ENCODE measurements around the gene ERBB2. TPM values are rescaled to one million over a fixed set of nuclear protein-coding genes. Genes with fewer than 3 reads are reported as not detected.

The ERBB2 gene
- total RNA-seq, 4 donors from 2014 or later: 11.8 to 98.8 (median 44.6) TPM

DNA sequence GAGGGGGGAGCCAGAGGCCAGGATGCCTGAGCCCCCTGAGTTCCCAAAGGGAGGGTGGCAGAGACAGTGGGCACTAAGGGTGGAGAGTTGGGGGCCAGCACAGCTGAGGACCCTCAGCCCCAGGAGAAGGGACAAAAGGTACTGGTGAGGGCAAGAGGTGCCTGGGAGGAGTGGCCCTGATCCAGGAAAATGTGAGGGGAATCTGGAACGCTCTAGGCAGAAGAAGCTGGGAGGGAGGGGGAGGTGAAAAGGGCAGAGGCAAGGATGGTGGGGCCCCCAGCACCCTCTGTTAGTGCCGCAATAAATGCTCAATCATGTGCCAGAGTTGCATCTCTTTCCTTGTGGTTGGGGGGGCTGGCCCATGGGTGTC is 33.6 kb upstream of the ERBB2 start:
- TF ChIP-seq, protein P1, sequence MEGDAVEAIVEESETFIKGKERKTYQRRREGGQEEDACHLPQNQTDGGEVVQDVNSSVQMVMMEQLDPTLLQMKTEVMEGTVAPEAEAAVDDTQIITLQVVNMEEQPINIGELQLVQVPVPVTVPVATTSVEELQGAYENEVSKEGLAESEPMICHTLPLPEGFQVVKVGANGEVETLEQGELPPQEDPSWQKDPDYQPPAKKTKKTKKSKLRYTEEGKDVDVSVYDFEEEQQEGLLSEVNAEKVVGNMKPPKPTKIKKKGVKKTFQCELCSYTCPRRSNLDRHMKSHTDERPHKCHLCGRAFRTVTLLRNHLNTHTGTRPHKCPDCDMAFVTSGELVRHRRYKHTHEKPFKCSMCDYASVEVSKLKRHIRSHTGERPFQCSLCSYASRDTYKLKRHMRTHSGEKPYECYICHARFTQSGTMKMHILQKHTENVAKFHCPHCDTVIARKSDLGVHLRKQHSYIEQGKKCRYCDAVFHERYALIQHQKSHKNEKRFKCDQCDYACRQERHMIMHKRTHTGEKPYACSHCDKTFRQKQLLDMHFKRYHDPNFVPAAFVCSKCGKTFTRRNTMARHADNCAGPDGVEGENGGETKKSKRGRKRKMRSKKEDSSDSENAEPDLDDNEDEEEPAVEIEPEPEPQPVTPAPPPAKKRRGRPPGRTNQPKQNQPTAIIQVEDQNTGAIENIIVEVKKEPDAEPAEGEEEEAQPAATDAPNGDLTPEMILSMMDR (IDR thresholded peaks at IDR 0.05): no peak
- TF ChIP-seq POLR2A (IDR thresholded peaks at IDR 0.05): no peak
- intact Hi-C loops (cut with DNase I; ENCODE audit: low total_unique reads): no loop called here
- Histone ChIP-seq H3K4me3 (no peak overlapping the region), H3K27me3 (peaks cover 25 to 34% of the 10 kb centered on the region in 2 donors), H3K36me3 (no peaks in the 10 kb centered on the region), H3K4me1 (peaks cover 0 to 19% of the 10 kb centered on the region in 2 donors), H3K9me3 (no peaks in the 10 kb centered on the region), H3K27ac (peak overlapping the region in 1 of 2 donors; percentile 14)
- no peak for DNase-seq

DNA sequence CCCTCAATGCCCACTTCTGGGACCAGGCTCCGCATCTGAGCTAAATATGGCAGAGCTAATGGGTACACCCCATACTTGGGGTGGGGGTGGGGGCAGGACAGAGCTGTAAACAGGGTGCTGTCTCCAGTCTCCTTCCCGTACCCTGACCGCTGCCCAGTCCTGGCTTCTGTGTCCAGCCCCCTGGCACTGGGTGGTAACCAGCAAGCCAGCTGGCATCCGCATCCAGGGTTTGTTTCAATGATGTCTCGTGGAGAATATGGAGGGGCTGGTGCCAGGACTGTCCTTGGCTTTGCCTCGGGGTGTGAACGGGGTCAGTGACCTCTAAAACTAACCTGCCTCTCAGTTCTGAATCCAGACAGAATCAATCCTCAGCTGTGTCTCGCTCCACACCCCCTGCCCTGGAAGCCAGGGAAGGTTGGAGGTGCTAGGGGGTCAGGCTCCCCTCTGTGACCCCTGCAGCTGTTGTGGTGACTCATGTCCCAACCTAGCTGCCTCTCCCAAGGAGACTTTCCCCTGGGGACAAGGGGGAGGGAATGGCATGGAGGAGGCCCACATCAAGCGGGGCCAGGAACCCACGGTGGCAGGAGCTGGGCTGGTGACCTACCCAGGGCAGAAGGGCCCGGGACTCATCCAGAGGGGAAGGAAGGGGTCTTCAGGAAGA is 33.1 kb upstream of the ERBB2 start:
- H3K27me3 ChIP-seq: peaks cover 25 to 34% of the 10 kb centered on the region in 2 donors
- peaks cover 0 to 19% of the 10 kb centered on the region in 2 donors for H3K4me1 ChIP-seq
- DNase-seq: no peak
- no peaks in the 10 kb centered on the region for H3K36me3 ChIP-seq
- no peak for TF ChIP-seq POLR2A (IDR thresholded peaks at IDR 0.05)
- TF ChIP-seq, protein P1 (IDR thresholded peaks at IDR 0.05): no peak
- H3K27ac ChIP-seq: peak overlapping the region in 1 of 2 donors; percentile 58
- H3K9me3 ChIP-seq: no peaks in the 10 kb centered on the region
- intact Hi-C loops (cut with DNase I; ENCODE audit: low total_unique reads): no loop called here
- no peak overlapping the region for H3K4me3 ChIP-seq

DNA sequence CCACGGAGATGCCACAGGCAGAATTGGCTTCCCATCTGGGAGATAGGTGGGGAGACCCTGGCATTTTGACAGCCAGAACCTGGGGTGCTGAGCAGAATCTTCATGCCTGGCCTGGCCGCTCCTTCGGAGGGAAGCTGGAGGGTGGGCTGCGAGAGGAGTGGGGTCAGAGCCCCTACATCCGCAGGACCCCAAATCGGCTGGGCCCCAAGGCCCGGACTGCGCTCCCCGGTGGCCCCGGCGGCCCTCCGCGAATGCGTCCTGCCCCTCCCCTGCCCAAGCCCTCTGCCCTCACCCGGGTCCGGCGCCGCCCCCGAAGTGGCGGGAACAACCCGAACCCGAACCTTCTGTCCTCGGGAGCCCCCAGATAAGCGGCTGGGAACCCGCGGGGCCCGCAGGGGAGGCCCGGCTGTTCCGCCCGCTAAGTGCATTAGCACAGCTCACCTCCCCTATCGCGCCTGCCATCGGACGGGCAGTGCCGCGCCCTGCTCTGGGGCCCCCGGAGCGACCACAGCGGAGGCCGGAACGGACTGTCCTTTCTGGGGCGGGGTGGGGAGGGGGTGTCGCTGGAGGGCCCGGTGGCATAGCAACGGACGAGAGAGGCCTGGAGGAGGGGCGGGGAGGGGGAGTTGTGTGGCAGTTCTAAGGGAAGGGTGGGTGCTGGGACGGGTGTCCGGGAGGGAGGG is 32.5 kb upstream of the ERBB2 start:
- DNase-seq: no peak
- no peaks in the 10 kb centered on the region for H3K36me3 ChIP-seq
- H3K27me3 ChIP-seq: peaks cover 25 to 34% of the 10 kb centered on the region in 2 donors
- TF ChIP-seq POLR2A (IDR thresholded peaks at IDR 0.05): no peak
- TF ChIP-seq, protein P1 (IDR thresholded peaks at IDR 0.05): no peak
- peak overlapping the region in 1 of 2 donors; percentile 58 for H3K27ac ChIP-seq
- peaks cover 0 to 19% of the 10 kb centered on the region in 2 donors for H3K4me1 ChIP-seq
- intact Hi-C loops (cut with DNase I; ENCODE audit: low total_unique reads): no loop called here
- H3K9me3 ChIP-seq: no peaks in the 10 kb centered on the region
- no peak overlapping the region for H3K4me3 ChIP-seq

DNA sequence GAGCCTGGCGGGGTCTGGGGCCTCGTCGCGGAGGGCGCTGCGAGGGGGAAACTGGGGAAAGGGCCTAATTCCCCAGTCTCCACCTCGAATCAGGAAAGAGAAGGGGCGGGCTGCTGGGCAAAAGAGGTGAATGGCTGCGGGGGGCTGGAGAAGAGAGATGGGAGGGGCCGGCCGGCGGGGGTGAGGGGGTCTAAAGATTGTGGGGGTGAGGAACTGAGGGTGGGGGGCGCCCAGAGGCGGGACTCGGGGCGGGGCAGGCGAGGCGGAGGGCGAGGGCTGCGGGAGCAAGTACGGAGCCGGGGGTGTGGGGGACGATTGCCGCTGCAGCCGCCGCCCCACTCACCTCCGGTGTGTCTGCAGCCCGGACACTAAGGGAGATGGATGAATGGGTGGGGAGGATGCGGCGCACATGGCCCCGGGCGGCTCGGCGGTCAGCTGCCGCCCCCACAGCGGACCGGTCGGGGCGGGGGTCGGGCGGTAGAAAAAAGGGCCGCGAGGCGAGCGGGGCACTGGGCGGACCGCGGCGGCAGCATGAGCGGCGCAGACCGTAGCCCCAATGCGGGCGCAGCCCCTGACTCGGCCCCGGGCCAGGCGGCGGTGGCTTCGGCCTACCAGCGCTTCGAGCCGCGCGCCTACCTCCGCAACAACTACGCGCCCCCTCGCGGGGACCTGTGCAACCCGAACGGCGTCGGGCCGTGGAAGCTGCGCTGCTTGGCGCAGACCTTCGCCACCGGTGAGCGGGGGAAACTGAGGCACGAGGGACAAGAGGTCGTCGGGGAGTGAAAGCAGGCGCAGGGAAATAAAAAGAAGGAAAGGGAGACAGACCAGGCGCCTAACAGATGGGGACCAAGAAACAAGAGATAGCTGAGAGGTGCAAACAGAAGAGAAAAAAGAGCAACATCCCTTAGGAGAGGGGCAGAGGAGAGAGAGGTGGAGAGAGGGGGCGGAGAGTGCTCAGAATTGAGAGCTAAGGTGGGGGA is 31.6 kb upstream of the ERBB2 start, which contains the start of gene PNMT:
PNMT (plus strand) TSS at position 509 of the 980 bp plus-strand sequence; CDS start at position 532, 23 bp downstream.
- intact Hi-C loops (cut with DNase I; ENCODE audit: low total_unique reads): no loop called here
- Histone ChIP-seq H3K9me3 (no peaks in the 10 kb centered on the region), H3K27ac (peak within 1 kb of the TSS in 1 of 2 donors; percentile 58), H3K27me3 (peaks cover 25 to 34% of the 10 kb centered on the region in 2 donors), H3K36me3 (no peaks in the 10 kb centered on the region), H3K4me1 (peaks cover 0 to 19% of the 10 kb centered on the region in 2 donors), H3K4me3 (peak within 1 kb of the TSS in 1 of 2 donors; percentile 28)
- TF ChIP-seq, protein P1 (IDR thresholded peaks at IDR 0.05): peak; percentile 43 to 70 (median 67)
- peak in 1 of 2 donors; percentile 16 for TF ChIP-seq POLR2A (IDR thresholded peaks at IDR 0.05)
- peak in 1 of 2 donors; percentile 57 for DNase-seq
